HG02973 (cell line): ENCODE results near the gene POC5.
"Not testable (repeated sequence)": the region's sequence is repeated elsewhere in the genome, so short reads cannot be mapped to it uniquely, and the experiment has no call there.

Experiments
- ATAC-seq: cut with Tn5 transposase; IDR thresholded peaks from one replicate; pipeline ENCODE4 v1.9.1; 2021; ENCODE audit warnings: moderate library complexity; ENCODE audit not compliant: unreplicated experiment

Gene POC5

DNA sequence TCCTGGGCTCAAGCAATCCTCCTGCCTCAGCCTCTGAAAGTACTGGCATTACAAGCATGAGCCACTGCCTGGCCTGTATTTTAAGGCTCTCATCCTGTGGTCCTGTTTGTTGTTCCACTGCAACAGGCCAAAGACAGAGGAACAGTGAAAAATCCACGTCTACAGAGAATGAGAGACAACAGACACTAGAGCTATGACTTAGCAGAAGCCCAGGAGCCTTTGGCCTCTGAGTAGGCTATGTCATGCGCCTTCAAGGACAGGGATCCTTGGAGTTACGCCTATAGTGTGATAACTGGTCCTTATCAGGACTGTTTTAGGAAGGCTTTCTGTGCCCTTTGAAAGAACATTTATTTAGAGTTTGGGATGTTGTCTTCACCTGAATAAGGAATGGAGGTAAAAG is 10.5 kb downstream of the POC5 start:
- ATAC-seq, result no peak

DNA sequence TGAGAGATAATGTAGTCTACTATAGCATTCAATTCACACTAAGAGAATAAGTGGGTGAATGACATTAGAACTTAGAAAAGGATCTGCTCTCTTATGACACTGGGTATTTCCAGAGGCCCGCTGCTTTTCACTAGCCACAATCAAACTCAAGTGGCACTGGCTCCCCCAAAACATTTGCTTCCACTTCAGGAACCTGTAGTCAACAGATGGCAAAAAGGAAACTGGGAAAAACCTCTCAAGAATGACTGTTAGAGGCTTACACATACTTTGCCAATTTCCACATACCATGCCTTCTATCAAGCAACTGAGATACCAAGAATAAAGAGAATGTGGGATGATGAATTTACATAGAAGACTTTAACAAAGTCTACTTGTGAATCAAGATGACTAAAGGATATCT is 11.2 kb downstream of the POC5 start:
- no peak for ATAC-seq

DNA sequence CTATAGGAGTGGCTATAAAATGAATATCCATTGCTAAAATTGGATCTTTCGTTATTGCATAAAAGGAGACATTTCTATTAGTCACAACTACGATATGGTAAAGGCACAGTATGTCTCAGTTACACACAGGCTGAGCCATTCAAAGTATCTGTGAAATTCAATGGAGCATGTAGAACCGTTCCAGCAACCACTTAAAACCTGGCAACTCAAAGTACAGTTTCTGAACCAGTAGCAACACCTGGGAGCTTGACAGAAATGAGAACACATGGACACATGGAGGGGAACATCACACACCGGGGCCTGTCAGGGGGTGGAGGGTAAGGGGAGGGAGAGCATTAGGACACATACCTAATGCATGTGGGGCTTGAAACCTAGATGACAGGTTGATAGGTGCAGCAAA is 15.4 kb downstream of the POC5 start:
- no peak for ATAC-seq

DNA sequence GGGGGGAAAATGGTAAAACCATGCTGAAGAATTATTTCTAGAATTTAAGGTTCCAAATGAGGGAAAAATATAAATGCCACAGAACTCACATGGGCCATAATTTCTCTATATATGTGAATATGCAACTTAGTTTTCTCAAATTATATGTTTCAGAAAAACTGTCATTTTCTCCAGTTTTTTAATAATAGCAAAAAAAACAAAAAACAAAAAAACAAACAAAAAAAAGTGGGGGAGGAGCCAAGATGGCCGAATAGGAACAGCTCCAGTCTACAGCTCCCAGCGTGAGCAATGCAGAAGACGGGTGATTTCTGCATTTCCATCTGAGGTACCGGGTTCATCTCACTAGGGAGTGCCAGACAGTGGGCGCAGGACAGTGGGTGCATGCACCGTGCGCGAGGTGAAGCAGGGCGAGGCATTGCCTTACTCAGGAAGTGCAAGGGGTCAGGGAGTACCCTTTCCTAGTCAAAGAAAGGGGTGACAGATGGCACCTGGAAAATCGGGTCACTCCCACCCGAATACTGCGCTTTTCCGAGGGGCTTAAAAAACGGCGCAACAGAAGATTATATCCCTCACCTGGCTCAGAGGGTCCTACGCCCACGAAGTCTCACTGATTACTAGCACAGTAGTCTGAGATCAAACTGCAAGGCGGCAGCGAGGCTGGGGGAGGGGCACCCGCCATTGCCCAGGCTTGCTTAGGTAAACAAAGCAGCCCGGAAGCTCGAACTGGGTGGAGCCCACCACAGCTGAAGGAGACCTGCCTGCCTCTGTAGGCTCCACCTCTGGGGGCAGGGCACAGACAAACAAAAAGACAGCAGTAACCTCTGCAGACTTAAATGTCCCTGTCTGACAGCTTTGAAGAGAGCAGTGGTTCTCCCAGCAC is 21.5 kb downstream of the POC5 start:
- not testable (repeated sequence) for ATAC-seq

DNA sequence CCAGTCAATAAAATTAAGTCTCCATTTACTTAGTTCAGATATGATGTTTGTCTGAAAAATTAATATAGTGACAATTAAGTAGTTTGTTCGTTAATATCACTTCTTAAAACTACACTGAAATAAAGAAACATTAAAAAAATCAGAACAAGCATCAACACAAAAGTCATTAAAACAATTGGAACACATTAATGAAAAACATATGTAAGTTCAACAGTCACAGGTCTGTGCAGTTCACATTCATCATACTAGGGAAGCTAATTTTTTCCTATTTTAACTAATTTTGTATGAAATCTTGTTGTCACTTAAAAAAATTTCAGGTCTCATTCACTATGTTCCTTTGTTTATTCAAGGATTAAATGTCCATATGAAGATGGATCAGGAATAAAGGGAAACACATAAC is 22.5 kb downstream of the POC5 start:
- no peak for ATAC-seq

DNA sequence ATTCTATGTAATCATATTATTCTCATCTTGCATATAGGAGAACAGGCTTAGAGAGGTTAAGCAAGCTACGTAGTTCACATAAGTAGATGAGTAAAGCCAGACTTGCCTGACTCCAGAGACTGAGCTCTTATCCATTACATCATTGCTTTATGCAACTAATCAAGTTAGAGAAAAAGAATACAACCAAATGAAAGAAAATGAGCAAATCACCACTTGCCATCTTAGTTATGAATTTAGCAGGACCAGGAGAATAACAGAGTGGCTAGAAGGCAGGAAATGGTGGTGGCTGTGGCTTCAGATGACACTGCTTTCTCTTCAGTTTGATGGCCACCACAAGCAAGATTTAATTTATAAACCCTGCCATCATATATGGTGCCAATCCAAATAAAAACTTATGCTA is 26.6 kb downstream of the POC5 start:
- ATAC-seq, result no peak

DNA sequence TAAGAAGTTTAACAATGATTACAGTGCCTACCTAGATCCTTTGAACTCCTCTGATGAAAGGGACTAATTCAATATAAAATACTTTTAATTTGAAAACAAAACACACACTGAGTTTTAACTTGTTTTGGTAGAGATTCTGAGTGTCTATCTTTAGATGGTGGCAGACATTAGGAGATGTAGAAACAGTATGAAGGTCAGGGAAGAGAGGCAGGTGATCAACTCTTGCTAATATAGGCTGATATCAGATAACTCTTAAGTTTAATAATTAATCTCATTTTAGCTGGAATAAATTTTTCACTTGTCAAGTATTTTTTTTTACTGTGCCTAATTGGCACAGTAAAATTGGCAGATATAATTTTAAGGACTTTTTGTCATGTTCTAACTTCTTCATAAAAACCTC is 30.8 kb downstream of the POC5 start:
- ATAC-seq, result no peak

DNA sequence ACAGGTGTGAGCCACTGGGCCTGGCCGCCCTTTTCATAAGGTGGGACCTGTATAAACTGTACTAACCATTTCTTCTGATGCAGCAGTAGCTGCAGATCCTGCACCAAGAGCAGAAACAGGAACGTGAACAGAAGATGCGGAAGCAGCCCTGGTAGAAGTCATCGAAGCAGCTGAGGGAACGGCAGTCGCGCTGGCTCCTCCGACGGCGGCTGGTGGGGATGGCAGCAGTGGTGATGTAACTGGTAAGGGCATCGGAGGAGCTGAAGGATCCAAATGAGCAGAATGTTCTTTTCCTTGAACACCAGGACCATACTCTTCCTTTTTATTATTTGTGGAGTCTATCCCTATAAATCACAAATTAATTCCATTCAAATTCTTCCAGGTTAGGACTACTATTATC is 32.1 kb downstream of the POC5 start:
- no peak for ATAC-seq

DNA sequence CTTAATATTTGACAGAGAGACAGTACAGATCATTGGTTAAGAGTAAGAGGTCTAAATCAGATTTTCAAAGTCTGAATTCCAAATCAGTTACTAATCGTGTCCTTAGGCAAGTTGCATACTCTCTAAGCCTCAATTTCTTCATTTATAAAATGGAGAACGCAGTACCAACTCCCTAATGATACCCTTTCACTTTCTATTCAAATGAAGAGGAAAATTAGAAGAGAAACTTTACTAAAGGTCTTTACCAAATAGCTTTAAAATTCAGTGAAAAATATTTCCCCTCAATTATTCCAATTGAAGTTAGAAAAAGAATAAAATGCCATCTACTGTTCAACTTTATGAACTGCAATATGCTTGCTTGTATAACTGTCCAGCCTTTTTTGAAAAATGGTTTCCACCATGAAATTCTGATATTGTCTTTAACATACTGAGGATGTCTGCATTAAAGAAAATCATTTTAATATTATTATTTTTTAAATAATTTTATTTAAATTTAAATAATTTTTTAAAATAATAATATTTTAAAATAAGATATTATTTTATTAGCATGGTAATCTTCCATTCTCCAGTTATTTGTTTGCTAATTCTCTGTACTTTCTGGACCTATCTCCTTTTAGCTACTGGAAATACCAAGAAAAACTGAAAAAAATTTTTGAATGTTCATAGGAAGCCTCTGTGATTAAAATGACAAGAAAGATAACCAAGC is 36.0 kb downstream of the POC5 start:
- ATAC-seq, result no peak

DNA sequence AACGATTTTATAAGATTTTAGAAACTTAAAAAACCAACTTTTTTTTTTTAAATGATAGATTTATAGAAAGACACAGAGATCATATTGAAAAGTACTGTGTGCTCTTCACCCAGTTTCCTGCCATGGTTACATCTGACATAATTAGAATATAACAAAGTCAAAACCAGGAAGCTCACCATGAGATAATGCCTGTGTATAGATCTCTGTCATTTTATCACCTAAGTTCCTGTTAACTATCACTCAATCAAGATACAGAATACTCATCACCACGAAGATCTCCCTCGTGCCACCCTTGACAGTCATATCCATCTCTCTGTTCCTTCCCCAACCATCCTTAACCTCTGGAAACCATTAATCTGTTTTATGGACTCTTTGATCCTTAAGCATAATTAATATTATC is 39.1 kb downstream of the POC5 start:
- ATAC-seq, result no peak

DNA sequence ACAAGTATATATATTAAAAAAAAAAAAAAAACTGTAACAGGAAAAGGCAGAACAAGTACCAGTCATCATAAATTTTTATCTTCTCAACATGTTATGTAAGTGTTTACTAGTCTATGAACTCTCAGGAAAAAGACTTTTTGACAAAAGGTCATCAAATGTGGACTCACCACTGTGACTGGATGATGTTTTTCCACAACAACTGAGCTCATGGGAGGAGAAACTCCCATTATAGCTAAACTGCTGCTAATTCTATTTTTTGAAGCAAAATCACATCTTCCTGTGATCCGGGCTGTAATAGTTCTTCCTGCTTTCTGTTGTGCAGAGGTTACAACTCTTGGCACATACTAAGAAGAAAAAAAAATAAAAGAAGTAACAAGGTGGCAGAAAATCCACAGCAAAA is 39.6 kb downstream of the POC5 start:
- no peak for ATAC-seq

DNA sequence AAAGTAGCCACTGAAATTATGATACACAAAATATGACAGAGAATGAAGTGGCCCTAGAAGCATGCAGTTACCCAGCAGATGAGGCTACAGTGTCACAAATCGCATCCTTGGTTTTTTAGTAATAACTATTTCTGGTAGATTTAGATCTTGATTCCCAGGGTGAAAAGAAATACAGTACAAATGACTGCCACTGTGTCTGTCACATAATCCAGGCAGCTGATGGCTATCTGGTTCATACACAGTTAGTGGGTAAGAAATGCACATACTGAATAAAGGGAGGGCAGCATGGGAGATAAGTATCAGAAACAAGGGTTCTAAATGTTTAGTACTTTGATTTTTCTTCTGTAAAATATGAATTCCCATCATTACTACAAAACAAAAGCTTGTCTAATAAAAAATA is 41.5 kb downstream of the POC5 start:
- no peak for ATAC-seq

DNA sequence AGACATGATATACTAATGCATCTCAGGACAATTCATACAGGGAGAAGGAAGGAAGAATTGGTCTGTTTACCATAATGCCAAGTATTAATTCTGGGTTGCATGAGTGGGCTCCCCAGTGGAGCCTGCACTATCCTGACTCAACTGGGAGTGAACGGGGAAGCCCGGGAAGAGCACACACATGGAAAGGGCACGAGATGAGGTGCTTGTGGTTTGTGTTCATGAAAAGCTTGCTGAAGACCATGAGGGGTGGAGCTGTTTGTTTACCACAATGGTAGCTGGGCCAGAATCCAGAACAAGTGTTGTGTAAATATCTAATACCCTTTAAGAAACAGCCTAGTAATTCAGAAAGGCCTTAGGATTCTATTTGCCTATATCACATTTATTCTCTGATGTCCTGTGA is 44.6 kb downstream of the POC5 start:
- no peak for ATAC-seq

DNA sequence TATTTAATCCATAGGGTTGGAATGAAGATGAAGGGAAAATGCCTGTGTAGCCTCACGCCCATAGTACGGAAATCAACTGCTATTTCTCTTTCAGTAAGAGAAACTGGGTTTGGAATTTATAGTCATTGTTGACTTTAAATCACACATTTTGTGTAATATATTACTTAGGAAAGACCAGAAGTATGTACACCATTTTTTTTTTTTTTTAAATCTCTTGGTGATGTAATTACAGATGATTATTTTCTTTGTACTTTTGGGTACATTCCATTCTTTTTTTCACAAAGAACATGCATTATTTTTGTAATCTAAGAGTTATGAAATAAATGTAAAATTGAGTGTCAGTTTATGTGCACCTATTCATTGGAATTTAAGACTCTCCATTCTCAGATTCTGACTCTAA is 45.7 kb downstream of the POC5 start:
- no peak for ATAC-seq

DNA sequence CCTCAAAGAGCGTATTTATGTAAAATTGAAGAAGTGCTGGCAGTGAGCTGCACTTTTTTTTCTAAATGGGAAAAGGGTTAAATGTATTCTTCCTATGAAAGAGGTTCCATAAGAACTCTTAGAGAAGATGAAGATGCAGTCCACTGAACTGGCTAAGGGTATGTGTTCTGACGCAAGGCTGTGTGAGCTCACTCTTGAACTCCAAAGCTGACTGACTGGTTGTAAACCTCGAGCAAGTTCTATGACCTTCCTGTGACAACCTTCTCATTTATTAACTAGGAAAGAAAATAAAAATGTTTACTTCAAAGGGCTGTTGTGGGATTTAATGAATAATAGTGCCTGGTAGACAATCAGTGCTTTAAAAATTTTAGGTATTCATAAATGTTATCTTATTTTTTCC is 46.7 kb downstream of the POC5 start:
- ATAC-seq, result no peak

DNA sequence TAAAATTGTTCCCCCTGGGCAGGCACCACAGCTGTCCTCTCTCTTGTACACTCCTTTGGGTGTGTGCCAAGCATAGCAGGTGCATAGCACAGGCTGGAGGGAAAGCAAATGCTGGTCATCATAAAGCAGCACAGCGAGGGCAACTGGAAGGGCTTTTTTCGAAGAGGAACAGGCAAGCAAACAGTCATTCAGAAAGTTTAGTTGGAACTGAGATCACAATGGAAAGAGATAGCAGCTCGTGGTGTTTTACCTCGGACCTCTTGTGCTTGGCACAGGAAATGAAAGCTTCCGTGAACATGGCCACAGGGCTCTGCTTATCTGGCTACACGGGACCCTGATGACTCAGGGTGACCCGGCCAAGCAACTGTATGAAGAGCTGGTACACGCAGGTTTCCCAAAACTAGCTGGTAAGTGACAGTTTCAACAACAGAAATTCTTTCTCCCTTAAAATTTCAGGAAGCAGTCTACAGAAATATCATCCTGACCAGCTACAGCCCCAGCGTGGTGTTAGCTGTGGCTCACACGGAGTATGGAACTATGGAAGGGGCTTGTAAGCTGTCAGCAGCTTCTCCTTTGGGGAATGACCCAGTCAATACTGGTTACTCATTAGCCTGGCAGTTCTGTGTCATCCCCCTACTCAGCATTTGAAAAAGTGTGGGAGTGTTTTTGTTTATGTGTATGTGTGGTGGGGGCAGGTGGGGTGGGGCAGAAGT is 48.1 kb downstream of the POC5 start:
- ATAC-seq, result peak; percentile 93

DNA sequence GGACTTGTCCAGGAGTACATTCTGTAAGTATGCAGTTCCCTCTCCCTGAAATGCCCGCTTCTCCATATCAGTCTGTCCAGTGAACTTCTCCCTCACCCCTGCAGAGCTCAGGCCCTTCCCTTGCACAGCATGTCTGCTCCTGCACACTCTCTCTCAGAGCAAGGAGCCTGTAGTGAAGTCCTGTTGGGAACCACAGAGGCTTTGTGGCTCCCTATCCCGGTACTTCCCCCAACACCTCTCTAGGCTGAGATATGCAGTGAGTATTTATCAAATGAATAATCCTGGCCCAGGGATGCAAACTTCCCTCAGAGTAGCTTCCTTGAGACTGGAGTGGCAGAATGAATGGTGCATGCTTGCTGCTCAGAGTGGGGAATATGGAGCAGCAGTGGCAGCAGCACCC is 48.8 kb downstream of the POC5 start:
- no peak for ATAC-seq

DNA sequence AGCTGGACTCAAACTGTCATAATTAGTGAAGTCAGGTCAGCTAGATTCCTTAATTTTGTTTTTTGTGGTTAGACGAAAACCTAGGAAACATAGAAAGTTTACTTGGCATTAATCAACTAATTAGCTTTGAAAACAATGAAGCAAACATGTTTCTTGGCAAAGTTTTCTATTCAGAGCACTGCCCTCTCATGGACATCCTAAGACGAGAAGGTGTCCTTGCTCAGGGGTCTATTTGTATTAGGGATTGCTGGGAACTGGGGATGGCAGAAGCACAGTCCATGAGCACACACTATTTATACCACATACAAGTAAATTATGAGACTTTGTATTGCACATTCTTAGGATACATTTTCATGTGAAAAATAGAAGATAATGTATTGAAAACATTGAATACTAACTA is 49.7 kb downstream of the POC5 start:
- ATAC-seq, result no peak

DNA sequence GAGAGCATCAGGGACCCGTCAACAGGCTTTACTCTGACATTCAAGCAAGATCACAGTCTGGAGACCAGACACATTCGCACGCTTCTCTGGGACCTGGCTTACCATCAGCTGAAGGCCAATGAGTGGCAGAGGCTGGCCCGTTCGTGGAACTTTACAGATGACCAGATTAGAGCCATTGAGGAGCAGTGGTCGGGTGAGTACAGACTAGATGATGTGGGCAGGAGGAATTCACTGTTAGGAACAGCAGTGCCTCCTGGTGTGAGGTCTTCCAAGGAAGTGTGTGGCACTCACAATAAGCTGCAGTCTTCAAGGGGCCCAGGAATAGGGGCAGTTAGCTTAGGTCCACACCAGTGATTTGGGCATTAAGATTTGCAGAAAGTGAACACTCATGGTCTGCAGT is 50.4 kb downstream of the POC5 start:
- ATAC-seq, result no peak

DNA sequence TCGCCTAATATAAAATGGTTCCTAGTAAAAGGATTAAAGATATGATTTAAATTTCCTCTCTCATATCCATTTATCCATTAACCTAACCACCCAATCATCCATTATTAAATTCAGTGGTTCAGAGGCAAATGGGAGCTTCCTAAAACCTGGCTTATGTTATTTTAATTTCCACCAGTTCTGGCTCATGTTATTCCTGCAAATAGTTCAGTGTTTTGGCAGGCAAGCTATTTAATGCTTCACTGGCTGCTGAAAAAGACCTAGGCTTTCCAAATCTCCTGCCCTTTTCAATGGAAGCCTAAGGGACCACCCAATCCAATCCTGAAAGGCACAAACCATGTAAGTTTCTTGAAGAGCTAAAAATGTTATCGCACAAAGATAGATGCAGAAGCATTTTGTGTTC is 52.3 kb downstream of the POC5 start:
- no peak for ATAC-seq

DNA sequence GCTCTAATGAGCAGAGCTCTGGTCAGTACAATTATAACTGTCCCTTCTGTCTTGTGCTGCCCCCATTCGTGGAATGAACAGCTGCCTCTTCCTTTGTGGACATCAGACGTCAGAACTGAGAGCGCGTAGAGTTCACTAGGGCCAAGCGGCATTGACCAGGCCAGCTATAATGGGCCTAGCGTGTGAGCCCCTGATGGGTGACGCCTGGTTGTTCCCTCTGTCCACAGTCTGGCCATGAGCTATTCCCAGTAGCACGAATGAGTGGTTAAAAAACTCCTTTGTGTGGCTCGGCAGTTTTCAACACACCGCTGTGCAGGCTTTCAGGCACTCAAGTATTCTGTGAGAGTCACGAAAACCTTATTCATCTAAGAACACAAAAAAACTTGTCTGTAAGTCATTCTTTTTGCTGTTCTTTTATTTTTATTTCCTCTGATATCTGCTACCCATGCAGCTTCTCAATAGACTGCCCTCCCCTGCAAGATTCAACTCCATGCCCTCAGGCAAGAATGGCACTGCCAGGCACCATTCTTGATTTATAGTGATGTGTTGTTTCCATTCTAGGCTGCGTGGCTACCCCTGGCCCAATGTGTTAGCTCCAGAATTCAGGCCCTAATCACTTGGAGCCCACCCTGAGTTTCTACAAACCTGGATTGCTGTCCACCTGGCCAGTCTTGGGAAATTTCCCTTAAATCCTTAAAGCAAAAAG is 53.5 kb downstream of the POC5 start:
- ATAC-seq, result no peak
